NCI-H1092 (cell line): ENCODE measurements around the gene FBXW5.
A peak's percentile ranks its signal among the peaks of the same experiment; 100 is the strongest.

Source experiments
- DNase-seq: peaks from one replicate; lab custom pipeline; 2025; lab: John Stamatoyannopoulos, UW

The FBXW5 gene

GRCh38 chr9:136944519-136945332 lies at the start of gene FBXW5, which contains the start of gene C8G:
TSS of gene FBXW5 (minus strand) at chr9:136944738. CDS start at chr9:136944083, 655 bp downstream.
TSS of gene C8G (plus strand) at chr9:136945243. CDS start at chr9:136945321, 78 bp downstream.
- peak; percentile 93 for DNase-seq

- no peak for DNase-seq
Measured at GRCh38 chr9:136992819-136993369, 48.4 kb upstream of the FBXW5 start.

DNA sequence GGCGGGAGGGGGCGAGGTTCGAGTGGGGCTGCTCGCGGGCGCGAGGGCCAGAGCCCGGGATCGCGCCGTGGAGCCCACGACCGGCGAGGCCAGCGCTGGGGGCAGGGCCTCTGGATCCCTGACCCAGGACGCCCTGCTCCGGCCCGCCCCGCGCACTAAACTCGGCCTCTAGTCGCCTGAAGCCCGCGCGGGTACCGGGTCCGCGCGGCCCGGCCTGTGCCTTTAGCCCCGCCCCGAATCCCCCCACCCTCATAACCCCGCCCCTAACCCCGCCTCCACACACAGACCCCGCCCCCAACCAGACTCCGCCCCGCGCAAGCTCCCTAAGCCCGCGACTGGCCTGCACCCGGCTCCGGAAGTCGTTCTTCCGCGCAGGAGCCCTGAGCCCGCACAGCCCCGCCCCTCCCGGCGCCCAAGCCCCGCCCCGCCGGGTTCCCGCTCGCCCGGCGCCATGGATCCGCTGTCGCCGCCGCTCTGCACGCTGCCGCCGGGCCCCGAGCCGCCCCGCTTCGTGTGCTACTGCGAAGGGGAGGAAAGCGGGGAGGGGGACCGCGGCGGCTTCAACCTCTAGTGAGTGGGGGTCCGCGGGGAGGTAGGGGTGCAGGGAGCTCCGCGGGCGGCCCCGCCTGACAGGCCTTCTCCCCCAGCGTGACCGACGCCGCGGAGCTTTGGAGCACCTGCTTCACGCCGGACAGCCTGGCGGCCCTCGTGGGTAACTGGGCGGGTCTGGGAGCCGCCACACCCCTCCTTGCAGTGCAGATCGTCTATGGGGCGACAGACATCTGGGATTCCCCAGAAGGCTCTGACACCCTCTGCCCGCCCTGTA lies 47.7 kb upstream of the FBXW5 start, which contains the start of gene PAXX:
PAXX (plus strand) TSS at position 430 of the 826 bp plus-strand sequence; CDS start at position 452, 22 bp downstream.
- peak; percentile 72 for DNase-seq

DNA sequence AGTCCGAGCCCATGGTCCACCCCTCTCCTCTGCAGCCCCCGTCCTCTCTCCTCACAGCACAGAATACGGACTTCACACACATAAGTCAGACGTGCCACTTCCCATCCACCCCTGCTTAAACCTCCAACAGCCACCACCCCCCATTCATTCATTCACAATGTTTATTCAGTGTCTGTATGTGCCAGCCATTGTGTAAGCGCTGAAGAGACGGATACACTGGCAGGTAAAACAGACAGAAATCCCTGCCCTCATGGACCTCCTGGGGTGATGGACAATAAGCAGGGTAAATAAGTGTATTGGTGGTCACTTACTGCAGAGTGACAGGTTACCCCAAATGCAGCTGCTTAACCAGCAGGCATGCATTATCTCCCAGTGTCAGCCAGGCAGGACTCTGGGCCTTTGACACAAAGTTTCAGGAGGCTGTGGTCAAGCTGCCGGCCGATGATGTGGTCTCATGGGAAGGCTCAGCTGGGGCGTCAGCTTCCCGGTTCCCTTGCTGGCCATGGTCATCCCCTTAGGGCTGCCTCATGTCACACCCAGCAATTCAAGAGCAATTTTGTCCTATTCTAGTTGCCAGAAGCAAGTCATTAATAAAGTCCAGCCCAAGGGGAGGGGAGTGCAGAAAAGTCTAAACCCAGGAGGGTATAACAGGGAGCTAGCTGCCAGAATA lies 45.8 kb upstream of the FBXW5 start:
- no peak for DNase-seq

GRCh38 chr9:136988872-136989271 lies 44.3 kb upstream of the FBXW5 start:
- DNase-seq, result no peak

GRCh38 chr9:136985853-136986252 lies 41.3 kb upstream of the FBXW5 start:
- no peak for DNase-seq

DNA sequence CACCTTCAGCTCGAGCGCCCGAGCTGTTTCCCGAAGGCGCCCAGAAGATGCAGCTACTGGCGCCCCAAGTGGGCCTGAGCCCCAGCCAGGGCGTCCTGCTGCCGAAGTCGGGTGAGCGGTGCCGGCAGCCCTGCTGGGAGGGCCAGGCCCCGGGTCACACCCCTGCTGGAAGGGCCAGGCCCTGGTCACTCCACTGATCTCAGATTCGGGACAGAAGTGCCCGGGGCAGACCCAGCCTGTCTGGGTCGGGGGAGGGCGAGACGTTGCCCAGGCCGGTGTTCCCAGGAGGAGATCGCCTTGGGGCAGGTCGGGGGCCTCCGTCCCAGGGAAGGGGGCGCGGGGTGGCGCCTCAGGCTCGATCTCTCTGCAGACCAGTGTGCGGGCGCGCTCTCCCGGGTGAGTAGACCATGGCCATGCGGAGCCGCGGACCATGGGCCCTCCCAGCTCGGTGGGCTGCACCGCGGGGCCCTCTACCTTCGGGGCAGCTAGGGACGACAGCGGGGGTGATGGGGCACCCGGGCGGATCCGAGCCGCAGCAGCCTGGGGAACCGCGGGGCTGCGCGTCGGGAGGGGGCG lies 40.6 kb upstream of the FBXW5 start:
- DNase-seq, result no peak

- DNase-seq, result no peak
Measured at GRCh38 chr9:136984464-136985026, 40.0 kb upstream of the FBXW5 start.

DNA sequence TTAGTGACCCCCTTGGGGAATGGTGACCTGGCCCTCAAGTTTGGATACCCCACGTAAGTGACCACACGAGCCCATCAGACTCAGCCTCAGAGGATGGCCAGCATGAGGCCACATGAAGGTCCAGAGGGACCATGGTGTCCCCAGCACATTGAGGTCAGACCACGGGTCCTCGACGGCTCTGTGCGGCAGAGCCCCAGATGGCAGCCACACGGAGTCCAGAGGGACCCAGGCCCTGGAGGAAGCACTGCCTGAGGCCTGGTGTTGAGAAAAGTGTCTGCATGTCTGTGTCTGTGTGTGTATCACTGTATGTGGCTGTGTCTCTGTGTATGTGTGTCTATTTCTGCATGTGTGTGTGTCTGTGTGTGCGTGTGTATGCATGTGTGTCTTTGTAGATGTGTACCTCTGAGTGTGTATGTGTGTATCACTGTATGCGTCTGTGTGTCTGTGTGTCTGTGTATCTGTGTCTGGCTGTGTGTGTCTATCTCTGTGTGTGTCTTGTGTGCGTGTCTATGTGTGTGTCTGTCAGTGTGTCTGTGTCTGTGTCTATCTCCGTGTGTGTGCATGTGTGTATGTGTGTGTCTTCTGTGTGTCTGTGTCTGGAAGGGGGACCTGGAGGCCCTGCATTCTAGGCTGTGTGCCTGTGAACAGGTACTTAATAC lies 39.2 kb upstream of the FBXW5 start:
- DNase-seq, result no peak

GRCh38 chr9:136983167-136983566 lies 38.6 kb upstream of the FBXW5 start:
- DNase-seq, result no peak

GRCh38 chr9:136982232-136983051 lies 37.9 kb upstream of the FBXW5 start, which contains the start of gene LCNL1:
TSS of gene LCNL1 (plus strand) at chr9:136982993. CDS start at chr9:136983587, 594 bp downstream.
- no peak for DNase-seq

- DNase-seq, result no peak
Measured at GRCh38 chr9:136981588-136982231, 37.2 kb upstream of the FBXW5 start.

DNA sequence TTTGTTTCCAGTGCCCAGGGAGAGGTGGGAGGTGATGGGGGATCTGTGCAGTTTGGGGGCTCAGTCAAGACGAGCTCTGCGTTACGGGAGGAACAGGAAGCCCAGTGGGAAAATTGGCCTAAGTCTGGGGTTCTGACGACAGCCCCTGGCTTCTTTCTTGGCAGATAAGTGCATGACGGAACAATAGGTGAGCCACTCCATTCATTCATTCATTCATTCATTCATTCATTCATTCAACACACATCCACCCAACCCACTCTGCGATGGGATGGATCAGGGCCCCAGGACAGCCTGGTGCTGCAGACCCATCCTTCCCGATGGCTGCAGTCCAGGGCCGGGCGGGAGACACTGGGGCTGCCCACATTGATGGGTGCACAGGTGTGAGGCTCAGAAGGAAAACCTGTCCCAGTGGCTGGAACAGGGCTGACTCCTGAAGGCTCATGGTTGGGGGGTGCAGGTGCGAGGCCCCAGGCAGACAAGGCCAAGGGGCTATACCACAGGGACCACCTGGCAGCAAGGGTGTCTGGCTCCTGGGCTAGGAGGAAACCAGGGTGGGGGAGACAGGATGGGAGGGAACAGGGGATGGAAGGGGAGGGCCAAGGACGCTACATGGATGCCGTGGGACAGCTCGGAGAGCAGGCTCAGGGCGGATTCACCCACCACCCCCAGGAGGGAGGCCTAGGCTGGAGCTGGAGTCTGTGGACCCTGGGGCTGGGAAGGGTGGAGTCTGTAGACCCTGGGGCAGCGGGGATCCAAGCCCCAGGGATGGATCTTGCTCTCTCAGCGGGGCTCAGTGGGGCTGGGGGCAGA lies 36.3 kb upstream of the FBXW5 start:
- no peak for DNase-seq

- DNase-seq, result no peak
Measured at GRCh38 chr9:136979769-136980587, 35.4 kb upstream of the FBXW5 start.

GRCh38 chr9:136978865-136979544 lies 34.5 kb upstream of the FBXW5 start:
- no peak for DNase-seq

- DNase-seq, result no peak
Measured at GRCh38 chr9:136978073-136978864, 33.7 kb upstream of the FBXW5 start.
